SK-N-SH treated with all-trans-retinoic acid at 6 μM for 48 hours (cell line): ENCODE measurements around the gene KIT.

Experiments used
- PATZ1 ChIP-seq: fragments of 250-450 bp; sonication (Bioruptor Pico); IDR thresholded peaks from 2 replicates; pipeline ENCODE4 v1.8.0; 2020; ENCODE audit warnings: mild to moderate bottlenecking, moderate library complexity, borderline replicate concordance
- RARB ChIP-seq: fragments of 250-450 bp; sonication (Bioruptor Pico); IDR thresholded peaks from 2 replicates; pipeline ENCODE4 v1.8.0; 2021; ENCODE audit warnings: mild to moderate bottlenecking, moderate library complexity
- ZFP3 ChIP-seq: fragments of 250-450 bp; sonication (Bioruptor Pico); IDR thresholded peaks from 2 replicates; pipeline ENCODE4 v1.5.0; 2020; ENCODE audit warnings: mild to moderate bottlenecking, moderate library complexity

GRCh38 chr4:54729256-54729655 lies 71.5 kb downstream of the KIT start:
- TF ChIP-seq PATZ1 (CRISPR knock-in tag) (no peak), RARB (CRISPR knock-in tag) (no peak), ZFP3 (CRISPR knock-in tag) (no peak)
